ENCODE data around the gene TJP3. TPM values are rescaled to one million over a fixed set of nuclear protein-coding genes. Genes with fewer than 3 reads are reported as not detected.

Gene TJP3
- total and polyA plus RNA-seq, 2 experiments from 2014 or later: 23.7 to 49.2 TPM

DNA sequence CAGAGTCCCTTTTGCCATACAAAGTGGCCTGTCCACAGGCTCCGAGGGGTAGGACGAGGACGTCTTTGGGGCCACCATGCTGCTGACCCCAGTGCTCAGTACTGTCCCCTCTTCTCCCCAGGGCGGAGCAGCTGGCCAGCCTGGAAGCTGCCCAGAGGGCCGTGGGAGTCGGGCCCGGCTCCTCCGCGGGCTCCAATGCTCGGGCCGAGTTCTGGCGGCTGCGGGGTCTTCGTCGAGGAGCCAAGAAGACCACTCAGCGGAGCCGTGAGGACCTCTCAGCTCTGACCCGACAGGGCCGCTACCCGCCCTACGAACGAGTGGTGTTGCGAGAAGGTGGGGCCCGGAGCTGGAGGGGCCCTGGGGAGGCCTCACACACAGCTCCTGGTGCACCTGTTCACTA is 32.2 kb downstream of the TJP3 start:
- no peaks in the 10 kb centered on the region for H3K36me3 ChIP-seq (replicated peaks; ENCODE audit: insufficient read depth, low read depth)
- no peak for TF ChIP-seq EZH2 (IDR thresholded peaks at IDR 0.05; ENCODE audit: borderline replicate concordance)
- no peak for TF ChIP-seq CTCF (IDR thresholded peaks at IDR 0.05; ENCODE audit: poor library complexity)
- no peak for TF ChIP-seq EZH2phosphoT487 (IDR thresholded peaks at IDR 0.05; ENCODE audit: low read depth, severe bottlenecking, unreplicated experiment)
- no peak overlapping the region for H3K4me3 ChIP-seq
- H3K4me2 ChIP-seq: no peak overlapping the region
- WGBS (ENCODE audit: low lambda C conversion rate, missing lambda C conversion rate): 98% methylated on average over 24 of the region's 24 CpGs
- no peaks in the 10 kb centered on the region for H3K79me2 ChIP-seq
- H3K4me1 ChIP-seq (ENCODE audit: insufficient read depth): no peaks in the 10 kb centered on the region
- no peaks in the 10 kb centered on the region for H3K9me2 ChIP-seq (replicated peaks; ENCODE audit: insufficient read depth)
- no peak for DNase-seq (ENCODE audit: low spot score)
- no peaks in the 10 kb centered on the region for H4K20me1 ChIP-seq (ENCODE audit: insufficient read depth, poor library complexity, severe bottlenecking)
- H2AFZ ChIP-seq: no peak overlapping the region
- H3K9me3 ChIP-seq (ENCODE audit: low read depth): no peaks in the 10 kb centered on the region
- H3K27me3 ChIP-seq: no peaks in the 10 kb centered on the region
- no peak overlapping the region for H3K27ac ChIP-seq

GRCh38 chr19:3743486-3743885 is 35.3 kb downstream of the TJP3 start:
- Histone ChIP-seq H3K79me2 (no peaks in the 10 kb centered on the region), H3K27ac (no peak overlapping the region), H2AFZ (no peak overlapping the region), H3K4me1 (ENCODE audit: insufficient read depth) (no peaks in the 10 kb centered on the region), H3K9me2 (replicated peaks; ENCODE audit: insufficient read depth) (no peaks in the 10 kb centered on the region), H3K9me3 (ENCODE audit: low read depth) (no peaks in the 10 kb centered on the region), H3K27me3 (no peaks in the 10 kb centered on the region), H3K4me3 (no peak overlapping the region), H4K20me1 (ENCODE audit: insufficient read depth, poor library complexity, severe bottlenecking) (no peaks in the 10 kb centered on the region), H3K36me3 (replicated peaks; ENCODE audit: insufficient read depth, low read depth) (no peaks in the 10 kb centered on the region), H3K4me2 (no peak overlapping the region)
- 88% methylated on average over 2 of the region's 2 CpGs for WGBS (ENCODE audit: low lambda C conversion rate, missing lambda C conversion rate)
- no peak for TF ChIP-seq EZH2phosphoT487 (IDR thresholded peaks at IDR 0.05; ENCODE audit: low read depth, severe bottlenecking, unreplicated experiment)
- no peak for DNase-seq (ENCODE audit: low spot score)

DNA sequence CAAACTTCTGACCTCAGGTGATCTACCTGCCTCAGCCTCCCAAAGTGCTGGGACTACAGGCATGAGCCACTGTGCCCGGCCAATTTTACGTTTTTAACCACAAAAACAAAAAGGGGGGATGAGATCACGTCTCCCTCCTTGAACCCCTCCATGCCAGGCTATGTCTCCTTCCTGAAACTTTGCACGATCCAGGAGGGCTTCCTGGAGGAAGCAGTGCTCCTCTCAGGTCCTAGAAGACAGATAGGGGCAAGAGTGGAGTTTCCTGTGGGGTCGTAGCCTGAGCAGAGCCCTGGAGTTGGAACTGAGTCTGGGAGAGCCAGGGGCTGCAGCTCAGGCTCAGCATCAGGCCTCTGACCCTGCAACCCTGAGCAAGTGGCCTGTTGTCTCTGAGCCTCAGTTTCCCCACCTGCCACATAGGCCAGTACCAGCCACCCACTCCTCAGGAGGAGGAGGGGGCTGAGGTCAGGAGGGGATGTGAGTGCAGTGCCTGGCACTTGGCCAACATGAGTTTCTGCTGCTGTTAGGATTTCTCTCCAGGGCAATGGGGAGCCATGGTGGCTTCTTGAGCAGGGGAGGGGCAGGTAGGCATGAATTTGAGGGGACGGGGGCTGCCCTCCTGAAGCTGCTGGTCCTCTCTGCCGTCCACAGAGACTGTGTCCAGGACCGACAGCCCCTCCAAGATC is 37.3 kb downstream of the TJP3 start:
- no peaks in the 10 kb centered on the region for H3K9me3 ChIP-seq (ENCODE audit: low read depth)
- 81% methylated on average over 8 of the region's 8 CpGs for WGBS (ENCODE audit: low lambda C conversion rate, missing lambda C conversion rate)

More for the DNA sequence above, 37.3 kb downstream of the TJP3 start:
- Histone ChIP-seq H3K4me3 (no peak overlapping the region), H3K36me3 (replicated peaks; ENCODE audit: insufficient read depth, low read depth) (no peaks in the 10 kb centered on the region), H2AFZ (no peak overlapping the region), H3K4me2 (no peak overlapping the region), H3K79me2 (no peaks in the 10 kb centered on the region), H3K27me3 (no peaks in the 10 kb centered on the region), H3K4me1 (ENCODE audit: insufficient read depth) (no peaks in the 10 kb centered on the region), H3K9me2 (replicated peaks; ENCODE audit: insufficient read depth) (no peaks in the 10 kb centered on the region), H4K20me1 (ENCODE audit: insufficient read depth, poor library complexity, severe bottlenecking) (no peaks in the 10 kb centered on the region), H3K27ac (no peak overlapping the region)
- TF ChIP-seq EZH2phosphoT487 (IDR thresholded peaks at IDR 0.05; ENCODE audit: low read depth, severe bottlenecking, unreplicated experiment) (no peak), EZH2 (IDR thresholded peaks at IDR 0.05; ENCODE audit: borderline replicate concordance) (no peak), CTCF (IDR thresholded peaks at IDR 0.05; ENCODE audit: poor library complexity) (no peak)
- no peak for DNase-seq (ENCODE audit: low spot score)

Data from hepatocyte (in vitro differentiated cells).